Left lung (tissue), 10 donors: ENCODE measurements around the gene TCFL5. TPM values are rescaled to one million over a fixed set of nuclear protein-coding genes. Genes with fewer than 3 reads are reported as not detected.

ENCODE experiments used
- ATAC-seq: fragments of 200-7000 bp; cut with Tn5 transposase; one replicate; pipeline ENCODE4 v1.9.1; 2020; ENCODE audit warnings: moderate library complexity
- DNase-seq, 4 donors: peaks; one replicate each; pipeline ENCODE4 v3.0.0-alpha.2; 2013 to 2020
- H3K27ac ChIP-seq, 2 donors: fragments of 200-600 bp; sonication (generic) in 1 of 2; one replicate each; pipeline versions ENCODE4 v1.5.0 to v1.8.0; 2020 to 2021
- H3K27me3 ChIP-seq, 2 donors: fragments of 200-600 bp; sonication (generic) in 1 of 2; one replicate each; pipeline versions ENCODE4 v1.5.0 to v1.8.0; 2020 to 2021
- H3K36me3 ChIP-seq, 2 donors: fragments of 200-600 bp; sonication (generic) in 1 of 2; one replicate each; pipeline versions ENCODE4 v1.5.0 to v1.8.0; 2020 to 2021
- H3K4me1 ChIP-seq, 2 donors: fragments of 200-600 bp; one replicate each; pipeline ENCODE4 v1.8.0; 2021
- H3K4me3 ChIP-seq, 2 donors: fragments of 200-600 bp; sonication (generic) in 1 of 2; one replicate each; pipeline versions ENCODE4 v1.5.0 to v1.8.0; 2020 to 2021; ENCODE audit warnings: mild to moderate bottlenecking in 1 of 2
- H3K9me3 ChIP-seq, 2 donors: fragments of 200-600 bp; sonication (generic) in 1 of 2; one replicate each; pipeline versions ENCODE4 v1.5.0 to v1.8.0; 2020 to 2021
- intact Hi-C, 2 donors: fragments of 100-400 bp; cut with DNase I; formaldehyde crosslinking; loops; one replicate each; pipeline versions ENCODE4 v1.11.2 to v1.14.2; 2022
- polyA plus RNA-seq, 6 donors: library from polyadenylated mRNA; unstranded; fragments of 120-200 nt; gene quantifications; one replicate each; pipeline ENCODE4 v1.2.1, GENCODE V29; 2013; ENCODE audit not compliant: insufficient read length in 6 of 6
- total RNA-seq, 2 donors: library from RNA; stranded (reverse); fragmentation: NEBNext Ultra II Directional; extraction: Animal tissue kit (Norgen Biotek cat#: 25700); gene quantifications; one replicate each; pipeline ENCODE4 v1.2.1, GENCODE V29; 2021
- TF ChIP-seq, protein P1 (sequence below), 2 donors: fragments of 200-600 bp; sonication (generic) in 1 of 2; IDR thresholded peaks; one replicate each; pipeline versions ENCODE4 v1.5.0 to v1.8.0; 2021; ENCODE audit warnings: antibody characterized with exemption in 2 of 2
- donor health status: DM: no; HTN: yes; CAD: no.
- donor health status: DM: no; HTN: no; CAD: no.

The TCFL5 gene
- total and polyA plus RNA-seq, 8 donors: 7.4 to 13.7 (median 10.9) TPM

DNA sequence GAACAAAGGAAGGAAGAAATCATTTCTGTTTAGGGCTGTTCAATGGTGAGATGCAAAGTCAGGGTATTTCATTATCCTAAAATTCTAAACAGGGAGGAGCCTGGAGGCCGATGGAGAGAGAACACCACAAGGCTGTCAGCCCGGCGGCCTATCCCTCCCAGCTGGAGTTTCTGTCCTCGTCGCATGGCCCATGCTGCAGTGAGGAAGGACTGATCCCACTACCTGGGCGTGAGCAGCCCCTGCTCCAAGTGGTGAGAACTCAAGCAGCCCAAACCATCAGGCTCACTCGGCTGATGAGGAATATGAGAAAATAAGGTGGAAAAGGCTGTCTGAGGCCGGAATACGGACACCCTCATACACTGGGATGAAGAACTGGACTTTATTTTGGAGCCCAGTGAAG is 33.9 kb upstream of the TCFL5 start:
- TF ChIP-seq, protein P1, sequence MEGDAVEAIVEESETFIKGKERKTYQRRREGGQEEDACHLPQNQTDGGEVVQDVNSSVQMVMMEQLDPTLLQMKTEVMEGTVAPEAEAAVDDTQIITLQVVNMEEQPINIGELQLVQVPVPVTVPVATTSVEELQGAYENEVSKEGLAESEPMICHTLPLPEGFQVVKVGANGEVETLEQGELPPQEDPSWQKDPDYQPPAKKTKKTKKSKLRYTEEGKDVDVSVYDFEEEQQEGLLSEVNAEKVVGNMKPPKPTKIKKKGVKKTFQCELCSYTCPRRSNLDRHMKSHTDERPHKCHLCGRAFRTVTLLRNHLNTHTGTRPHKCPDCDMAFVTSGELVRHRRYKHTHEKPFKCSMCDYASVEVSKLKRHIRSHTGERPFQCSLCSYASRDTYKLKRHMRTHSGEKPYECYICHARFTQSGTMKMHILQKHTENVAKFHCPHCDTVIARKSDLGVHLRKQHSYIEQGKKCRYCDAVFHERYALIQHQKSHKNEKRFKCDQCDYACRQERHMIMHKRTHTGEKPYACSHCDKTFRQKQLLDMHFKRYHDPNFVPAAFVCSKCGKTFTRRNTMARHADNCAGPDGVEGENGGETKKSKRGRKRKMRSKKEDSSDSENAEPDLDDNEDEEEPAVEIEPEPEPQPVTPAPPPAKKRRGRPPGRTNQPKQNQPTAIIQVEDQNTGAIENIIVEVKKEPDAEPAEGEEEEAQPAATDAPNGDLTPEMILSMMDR (IDR thresholded peaks at IDR 0.05): no peak
- intact Hi-C loops: loop anchor here in 1 of 2 donors (10.0 kb wide), 1 partner anchor 109 kb away; the partner anchor contains the start of gene BHLHE23

DNA sequence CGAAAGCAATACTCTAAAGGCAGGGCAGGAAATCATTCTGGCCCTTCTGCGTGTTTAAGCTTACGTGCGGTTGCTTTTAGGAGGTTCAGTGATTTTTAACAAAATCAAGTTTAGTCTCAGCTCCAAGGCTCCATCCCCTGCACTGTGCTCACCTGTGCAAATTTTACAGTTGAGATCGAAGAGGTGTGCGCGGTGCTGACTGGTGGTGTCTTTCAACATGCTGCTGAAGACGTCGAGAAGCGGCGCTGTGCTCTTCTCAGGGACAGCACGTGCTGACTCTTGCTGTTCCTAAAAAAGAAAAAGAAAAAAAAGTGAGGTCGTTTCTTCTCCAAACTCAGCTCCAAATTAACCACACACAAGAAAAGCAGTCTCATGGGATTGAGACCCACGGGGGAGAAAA is 32.6 kb upstream of the TCFL5 start:
- Histone ChIP-seq H3K9me3 (no peaks in the 10 kb centered on the region), H3K4me3 (no peak overlapping the region), H3K27ac (no peak overlapping the region), H3K36me3 (peaks cover 2 to 82% of the 10 kb centered on the region in 2 donors), H3K4me1 (peaks cover 0 to 5% of the 10 kb centered on the region in 2 donors), H3K27me3 (no peaks in the 10 kb centered on the region)
- ATAC-seq (no peak), DNase-seq (no peak)
- TF ChIP-seq, protein P1 (IDR thresholded peaks at IDR 0.05): no peak
- intact Hi-C loops: loop anchor here in 1 of 2 donors (10.0 kb wide), 1 partner anchor 111 kb away; the partner anchor contains the start of gene BHLHE23

More for the DNA sequence above, 33.9 kb upstream of the TCFL5 start:
- no peak for DNase-seq
- no peaks in the 10 kb centered on the region for H3K9me3 ChIP-seq
- no peak overlapping the region for H3K4me3 ChIP-seq
- no peaks in the 10 kb centered on the region for H3K27me3 ChIP-seq
- H3K4me1 ChIP-seq: peaks cover 7 to 17% of the 10 kb centered on the region in 2 donors
- H3K36me3 ChIP-seq: peaks cover 2 to 70% of the 10 kb centered on the region in 2 donors
- ATAC-seq: no peak
- no peak overlapping the region for H3K27ac ChIP-seq

DNA sequence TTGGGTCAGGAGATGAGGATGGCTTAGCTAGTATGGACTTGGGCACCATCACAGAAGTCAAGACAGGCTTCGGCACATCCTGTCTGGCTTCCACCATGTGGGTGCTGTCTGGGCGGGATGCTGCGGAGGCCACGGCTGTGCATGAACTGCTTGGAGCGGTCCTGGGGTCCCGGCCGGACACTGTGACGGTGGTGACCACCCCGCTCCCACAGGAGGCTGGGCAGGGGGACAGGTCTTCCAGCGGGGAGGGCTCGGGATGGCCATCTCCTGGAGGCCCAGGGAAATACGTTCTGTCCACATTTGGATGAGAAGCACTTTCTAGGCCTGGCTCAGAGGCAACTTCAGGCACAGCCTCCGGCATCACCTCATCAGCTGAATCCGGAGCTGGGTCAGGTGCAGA is 32.1 kb upstream of the TCFL5 start:
- no peaks in the 10 kb centered on the region for H3K27me3 ChIP-seq
- no peak for ATAC-seq
- H3K27ac ChIP-seq: no peak overlapping the region
- intact Hi-C loops: loop anchor here in 1 of 2 donors (10.0 kb wide), 1 partner anchor 111 kb away; the partner anchor contains the start of gene BHLHE23
- TF ChIP-seq, protein P1 (IDR thresholded peaks at IDR 0.05): no peak
- peaks cover 2 to 88% of the 10 kb centered on the region in 2 donors for H3K36me3 ChIP-seq
- no peaks in the 10 kb centered on the region for H3K4me1 ChIP-seq
- no peak overlapping the region for H3K4me3 ChIP-seq
- no peaks in the 10 kb centered on the region for H3K9me3 ChIP-seq
- DNase-seq: no peak

DNA sequence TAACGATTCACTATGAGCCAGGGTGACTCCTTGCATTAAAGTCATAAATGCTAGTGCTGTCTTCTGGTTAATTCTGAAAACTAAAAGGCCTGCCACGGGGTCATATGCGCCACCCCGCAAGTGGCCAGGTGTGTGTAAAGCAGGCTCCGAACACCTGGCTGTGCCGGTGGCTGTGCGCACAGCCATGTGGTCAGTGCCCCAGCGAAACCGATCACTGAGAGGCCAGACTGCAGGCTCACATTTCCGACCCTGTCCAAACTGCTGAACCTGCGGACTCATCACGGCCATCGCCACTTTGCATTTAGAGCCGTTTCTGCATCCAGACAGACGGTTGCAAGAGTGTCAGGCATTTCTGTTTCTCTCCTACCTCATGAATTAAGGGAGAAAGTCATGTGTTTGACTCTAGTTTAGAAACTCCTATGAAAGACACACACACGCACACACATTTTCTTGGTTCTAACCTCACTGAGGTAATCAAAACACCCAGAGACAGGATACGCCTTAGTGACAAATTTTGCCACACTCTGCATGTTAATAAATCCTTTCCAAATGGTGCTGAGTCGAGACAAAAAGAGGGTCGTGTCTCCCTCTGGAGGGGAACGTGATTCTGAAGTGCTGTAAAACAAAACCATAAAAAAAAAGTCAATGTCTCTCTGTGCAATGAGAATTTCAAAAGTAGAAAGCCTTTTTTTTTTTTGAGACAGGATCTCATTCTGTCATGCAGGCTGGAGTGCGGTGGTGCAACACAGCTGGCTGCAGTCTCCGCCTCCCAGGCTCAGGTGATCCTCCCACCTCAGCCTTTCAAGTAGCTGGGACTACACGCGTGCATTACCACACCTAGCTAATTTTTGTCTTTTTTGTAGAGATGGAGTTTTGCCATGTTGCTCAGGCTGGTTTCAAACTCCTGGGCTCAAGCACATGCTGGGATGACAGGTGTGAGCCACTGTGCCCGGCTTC is 31.0 kb upstream of the TCFL5 start:
- no peak overlapping the region for H3K4me3 ChIP-seq
- H3K36me3 ChIP-seq: peaks cover 2 to 99% of the 10 kb centered on the region in 2 donors
- H3K9me3 ChIP-seq: no peaks in the 10 kb centered on the region
- H3K27ac ChIP-seq: no peak overlapping the region
- intact Hi-C loops: loop anchor here in 1 of 2 donors (10.0 kb wide), 1 partner anchor 112 kb away; the partner anchor contains the start of gene BHLHE23
- ATAC-seq: no peak
- H3K4me1 ChIP-seq: no peaks in the 10 kb centered on the region
- TF ChIP-seq, protein P1 (IDR thresholded peaks at IDR 0.05): no peak
- no peak for DNase-seq
- no peaks in the 10 kb centered on the region for H3K27me3 ChIP-seq

DNA sequence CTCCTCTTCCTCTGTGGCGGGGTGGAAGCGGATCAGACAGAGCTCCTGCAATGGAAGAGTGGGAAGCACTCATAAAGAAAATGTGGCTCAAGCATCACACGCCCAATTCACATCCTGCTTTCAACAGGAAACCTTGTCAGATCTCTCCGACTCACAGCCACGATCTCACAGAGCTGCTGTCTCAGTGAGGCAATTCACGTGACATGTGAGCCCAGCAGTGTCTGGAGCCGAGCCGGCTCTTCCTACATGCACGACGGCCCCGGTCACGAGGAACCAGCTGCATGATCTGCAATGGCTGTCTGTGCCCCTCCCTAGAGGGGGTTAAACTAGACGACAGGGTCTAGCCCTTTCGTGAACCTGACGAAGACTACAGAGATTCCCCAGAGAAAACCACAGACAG is 29.5 kb upstream of the TCFL5 start:
- intact Hi-C loops: loop anchor here in 1 of 2 donors (10.0 kb wide), 1 partner anchor 114 kb away; the partner anchor contains the start of gene BHLHE23
- Histone ChIP-seq H3K4me3 (no peak overlapping the region), H3K9me3 (no peaks in the 10 kb centered on the region), H3K4me1 (no peaks in the 10 kb centered on the region), H3K27me3 (no peaks in the 10 kb centered on the region), H3K27ac (no peak overlapping the region), H3K36me3 (peaks cover 2 to 100% of the 10 kb centered on the region in 2 donors)
- TF ChIP-seq, protein P1 (IDR thresholded peaks at IDR 0.05): no peak
- DNase-seq: peak in 1 of 4 donors; percentile 33
- no peak for ATAC-seq
